GM12878 (cell line): ENCODE data around the gene APOE. TPM values are rescaled to one million over a fixed set of nuclear protein-coding genes. Genes with fewer than 3 reads are reported as not detected.

ENCODE experiments used
- ATAC-seq: fragments of 200-7000 bp; cut with Tn5 transposase; 3 replicates; pipeline ENCODE4 v1.9.1; 2020; ENCODE audit warnings: mild to moderate bottlenecking, moderate library complexity
- BruUV-seq: library from RNA; stranded (reverse); fragments of 400-500 nt; replicated peaks from 2 replicates; lab custom pipeline; 2021; lab: Mats Ljungman, UMichigan
- CTCF ChIA-PET: fragments of 300-600 bp; sonication (Branson Sonifier 250); formaldehyde crosslinking; extraction: SDS; loops from one replicate; lab custom pipeline; 2021; ENCODE audit warnings: inconsistent platforms; lab: Yijun Ruan, JAX
- POLR2A ChIA-PET: fragments of 350-600 bp; formaldehyde crosslinking; extraction: SDS; loops from one replicate; lab custom pipeline; 2021; ENCODE audit warnings: inconsistent platforms; lab: Charles Lee
- RAD21 ChIA-PET: fragments of 300-600 bp; sonication (Branson Sonifier 250); formaldehyde crosslinking; loops from one replicate; lab custom pipeline; 2023; ENCODE audit warnings: antibody characterized with exemption; ENCODE audit not compliant: unreplicated experiment; lab: Charles Lee
- SMC1A ChIA-PET: fragments of 300-600 bp; sonication (Branson Sonifier 250); formaldehyde crosslinking; loops from one replicate; lab custom pipeline; 2023; ENCODE audit not compliant: unreplicated experiment, uncharacterized antibody; lab: Charles Lee
- DNase-seq: peaks from one replicate; pipeline ENCODE4 v3.0.0-alpha.2; 2011; ENCODE audit warnings: low read depth, low spot score
- FAIRE-seq: peaks from 3 replicates; lab custom pipeline; 2011; peaks lifted over from hg19 to GRCh38; lab: Jason Lieb, UNC
- H2AFZ ChIP-seq: 2 replicates; pipeline ENCODE4 v1.6.0; 2011; ENCODE audit warnings: low read depth, low read length, control low read depth; ENCODE audit not compliant: control insufficient read depth
- H3K27ac ChIP-seq: 2 replicates; pipeline ENCODE4 v1.5.1; 2011; ENCODE audit warnings: control low read depth; ENCODE audit not compliant: control insufficient read depth, insufficient read depth
- H3K27me3 ChIP-seq, 2 experiments: replicated peaks in 1 of 2; 2 replicates each; pipeline versions ENCODE4 v1.6.0 to v1.6.1; 2011; ENCODE audit warnings: low read length in 1 of 2; ENCODE audit not compliant: control insufficient read depth in 2 of 2, insufficient read depth in 2 of 2
- H3K36me3 ChIP-seq, 2 experiments: 2 replicates each; pipeline ENCODE4 v1.5.1; 2011; ENCODE audit warnings: low read length in 1 of 2; ENCODE audit not compliant: control insufficient read depth in 2 of 2, insufficient read depth in 2 of 2
- H3K4me1 ChIP-seq: 2 replicates; pipeline ENCODE4 v1.6.1; 2011; ENCODE audit warnings: mild to moderate bottlenecking, low read length, moderate library complexity, mixed read lengths; ENCODE audit not compliant: control insufficient read depth, insufficient read depth
- H3K4me2 ChIP-seq: 2 replicates; pipeline ENCODE4 v1.6.0; 2011; ENCODE audit warnings: control low read depth; ENCODE audit not compliant: control insufficient read depth, insufficient read depth
- H3K4me3 ChIP-seq: fragments of 200-600 bp; sonication (generic); 2 replicates; pipeline ENCODE4 v1.5.1; 2016
- H3K79me2 ChIP-seq: 2 replicates; pipeline ENCODE4 v1.6.0; 2011; ENCODE audit warnings: low read length; ENCODE audit not compliant: control insufficient read depth, insufficient read depth
- H3K9ac ChIP-seq: 2 replicates; pipeline ENCODE4 v1.8.0; 2011; ENCODE audit warnings: low read length, control low read depth, mixed read lengths; ENCODE audit not compliant: control insufficient read depth, insufficient read depth
- H3K9me3 ChIP-seq: replicated peaks from 3 replicates; pipeline ENCODE4 v1.5.1; 2011; ENCODE audit warnings: mild to moderate bottlenecking, low read length; ENCODE audit not compliant: control insufficient read depth, insufficient read depth
- H4K20me1 ChIP-seq: 2 replicates; pipeline ENCODE4 v1.6.0; 2011; ENCODE audit not compliant: control insufficient read depth, insufficient read depth
- CREB1 ChIP-seq: IDR thresholded peaks from 2 replicates; pipeline ENCODE4 v1.6.1; 2012; ENCODE audit warnings: low read depth, mild to moderate bottlenecking, inconsistent platforms
- LARP7 ChIP-seq: fragments of 450-650 bp; IDR thresholded peaks from 2 replicates; pipeline ENCODE4 v1.6.1; 2017; ENCODE audit warnings: mild to moderate bottlenecking
- NR2F1 ChIP-seq: fragments of 450-650 bp; conservative IDR thresholded peaks from 2 replicates; pipeline ENCODE4 v1.6.1; 2017; ENCODE audit warnings: mild to moderate bottlenecking
- POLR2A ChIP-seq: IDR thresholded peaks from 2 replicates; pipeline ENCODE4 v1.6.1; 2011; ENCODE audit warnings: low read depth, mild to moderate bottlenecking, low read length
- POU2F2 ChIP-seq: IDR thresholded peaks from 3 replicates; pipeline ENCODE4 v1.6.1; 2011; ENCODE audit warnings: low read depth, mild to moderate bottlenecking, low read length, borderline replicate concordance
- RAD21 ChIP-seq: IDR thresholded peaks from 2 replicates; pipeline ENCODE4 v1.6.1; 2011; ENCODE audit warnings: mild to moderate bottlenecking, low read depth, low read length, moderate library complexity; ENCODE audit not compliant: insufficient read depth
- SRF ChIP-seq, 2 experiments: IDR thresholded peaks; 2 replicates each; pipeline ENCODE4 v1.6.1; 2011; ENCODE audit warnings: low read depth in 2 of 2, low read length in 2 of 2, mild to moderate bottlenecking in 1 of 2, moderate library complexity in 1 of 2
- TCF3 ChIP-seq: IDR thresholded peaks from 2 replicates; pipeline ENCODE4 v1.6.1; 2012; ENCODE audit warnings: low read depth, mild to moderate bottlenecking, low read length, borderline replicate concordance; ENCODE audit not compliant: insufficient read depth
- TCF7 ChIP-seq: IDR thresholded peaks from 2 replicates; pipeline ENCODE4 v1.6.1; 2014; ENCODE audit warnings: antibody characterized with exemption, borderline replicate concordance
- YY1 ChIP-seq: IDR thresholded peaks from 2 replicates; pipeline ENCODE4 v1.6.1; 2011; ENCODE audit warnings: low read depth, mild to moderate bottlenecking, low read length
- WGBS: methylation state at CpG from one replicate; pipeline ENCODE4 v1.1.6; 2016; ENCODE audit warnings: low lambda C conversion rate; ENCODE audit not compliant: insufficient replicate concordance, insufficient coverage; ENCODE audit errors: missing lambda C conversion rate; 5-methylcytosine and 5-hydroxymethylcytosine counted together
- in situ Hi-C: fragments of 300-500 bp; cut with MboI; formaldehyde crosslinking; loops from 9 replicates; pipeline ENCODE4 v1.14.3; 2018; ENCODE audit warnings: mixed read lengths
- intact Hi-C: fragments of 100-400 bp; cut with micrococcal nuclease; formaldehyde crosslinking; loops from one replicate; pipeline ENCODE4 v1.14.2; 2022; ENCODE audit not compliant: unreplicated experiment
- polyA plus RNA-seq, 11 experiments: library from polyadenylated mRNA; depleted of rRNA in 4 of 11; unstranded in 6 of 11; stranded (reverse) in 5 of 11; fragments of >200 nt; fragmentation: Nextera tagmentation in 4 of 11; fragmentation: Illumina TruSeq in 1 of 11; extraction: Ambion mirVana in 4 of 11; extraction: Trizol in 1 of 11; gene quantifications; 1 replicate in 1 of 11; 2 replicates in 10 of 11; pipeline versions ENCODE4 v1.2.1 to v1.2.3, GENCODE V29; 2011 to 2016; ENCODE audit warnings: inconsistent platforms in 2 of 11, missing spikeins in 2 of 11, low read depth in 1 of 11
- total RNA-seq, 4 experiments: library from RNA; depleted of rRNA in 3 of 4; stranded (reverse); fragments of >200 nt in 3 of 4; fragmentation: Illumina TruSeq in 1 of 4; extraction: Trizol in 1 of 4; gene quantifications; 2 replicates each; pipeline versions ENCODE4 v1.2.1 to v1.2.3, GENCODE V29; 2013 to 2021
- TF ChIP-seq, protein P1 (sequence below): fragments of 450-650 bp; IDR thresholded peaks from 2 replicates; pipeline ENCODE4 v1.6.1; 2017; ENCODE audit warnings: borderline replicate concordance
- TF ChIP-seq, protein P2 (sequence below): IDR thresholded peaks from 2 replicates; pipeline ENCODE4 v1.6.1; 2012; ENCODE audit warnings: low read length, inconsistent platforms
- TF ChIP-seq, protein P3 (sequence below): IDR thresholded peaks from 2 replicates; pipeline ENCODE4 v1.6.1; 2012; ENCODE audit warnings: improper control_type of control experiment, low read depth, low read length; ENCODE audit not compliant: insufficient replicate concordance

The APOE gene
- total and polyA plus RNA-seq, 10 of the 15 experiments (the other 5 are each of a cell fraction or from before 2014, with no cell fraction given) = 0.22 to 3.7 (median 0.44) TPM; not detected in 4

DNA sequence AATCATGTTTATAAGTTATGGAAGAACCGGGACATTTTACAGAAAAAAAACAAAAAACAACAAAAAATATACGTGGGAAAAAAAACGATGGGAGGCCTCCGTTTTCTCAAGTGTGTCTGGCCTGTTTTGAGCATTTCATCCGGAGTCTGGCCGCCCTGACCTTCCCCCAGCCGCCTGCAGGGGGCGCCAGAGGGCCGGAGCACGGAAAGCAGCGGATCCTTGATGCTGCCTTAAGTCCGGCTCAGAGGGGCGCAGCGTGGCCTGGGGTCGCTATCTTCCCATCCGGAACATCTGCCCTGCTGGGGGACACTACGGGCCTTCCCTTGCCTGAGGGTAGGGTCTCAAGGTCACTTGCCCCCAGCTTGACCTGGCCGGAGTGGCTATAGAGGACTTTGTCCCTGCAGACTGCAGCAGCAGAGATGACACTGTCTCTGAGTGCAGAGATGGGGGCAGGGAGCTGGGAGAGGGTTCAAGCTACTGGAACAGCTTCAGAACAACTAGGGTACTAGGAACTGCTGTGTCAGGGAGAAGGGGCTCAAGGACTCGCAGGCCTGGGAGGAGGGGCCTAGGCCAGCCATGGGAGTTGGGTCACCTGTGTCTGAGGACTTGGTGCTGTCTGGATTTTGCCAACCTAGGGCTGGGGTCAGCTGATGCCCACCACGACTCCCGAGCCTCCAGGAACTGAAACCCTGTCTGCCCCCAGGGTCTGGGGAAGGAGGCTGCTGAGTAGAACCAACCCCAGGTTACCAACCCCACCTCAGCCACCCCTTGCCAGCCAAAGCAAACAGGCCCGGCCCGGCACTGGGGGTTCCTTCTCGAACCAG is 1.8 kb upstream of the APOE start:
- CTCF ChIA-PET = interaction anchor here (0.8 to 4.3 kb wide), 12 partner anchors 10 to 222 kb away, joined by 3 to 34 read pairs (median 4); partner anchors contain the start of genes APOC1, CLPTM1 and TOMM40
- Histone ChIP-seq H2AFZ (no peak overlapping the region), H3K36me3 (peaks cover 8 to 22% of the 10 kb centered on the region in 2 experiments; a peak in 3 of 4 replicates), H3K9me3 (no peaks in the 10 kb centered on the region), H3K27me3 (no peaks in the 10 kb centered on the region), H3K4me2 (no peak overlapping the region), H3K4me1 (no peaks in the 10 kb centered on the region), H3K4me3 (no peak overlapping the region), H3K79me2 (no peaks in the 10 kb centered on the region), H4K20me1 (no peaks in the 10 kb centered on the region; the same call in 1 of the 2 replicates), H3K9ac (no peak overlapping the region), H3K27ac (no peak overlapping the region)
- RAD21 ChIA-PET = interaction anchor here (0.9 to 2.3 kb wide), 3 partner anchors 48 to 284 kb away, joined by 3 to 8 read pairs (median 3); no protein-coding TSS in a partner anchor
- DNase-seq (no peak), ATAC-seq (peak; percentile 84), FAIRE-seq (peak; percentile 85)
- in situ Hi-C loops = loop anchor here (5.0 to 10.0 kb wide), 3 partner anchors 51 to 431 kb away; partner anchors contain the start of gene CLPTM1
- WGBS = 21% methylated on average over 24 of the region's 24 CpGs
- BruUV-seq = no TSS peak
- intact Hi-C loops = loop anchor here (2.0 kb wide), 2 partner anchors 47 to 155 kb away; no protein-coding TSS in a partner anchor
- SMC1A ChIA-PET = interaction anchor here (2.3 kb wide), 1 partner anchor 48 kb away, joined by 11 read pairs; no protein-coding TSS in a partner anchor
- POLR2A ChIA-PET = interaction anchor here (1.0 kb wide), 1 partner anchor 136 kb away, joined by 3 read pairs; no protein-coding TSS in a partner anchor
- TF ChIP-seq, protein P1, sequence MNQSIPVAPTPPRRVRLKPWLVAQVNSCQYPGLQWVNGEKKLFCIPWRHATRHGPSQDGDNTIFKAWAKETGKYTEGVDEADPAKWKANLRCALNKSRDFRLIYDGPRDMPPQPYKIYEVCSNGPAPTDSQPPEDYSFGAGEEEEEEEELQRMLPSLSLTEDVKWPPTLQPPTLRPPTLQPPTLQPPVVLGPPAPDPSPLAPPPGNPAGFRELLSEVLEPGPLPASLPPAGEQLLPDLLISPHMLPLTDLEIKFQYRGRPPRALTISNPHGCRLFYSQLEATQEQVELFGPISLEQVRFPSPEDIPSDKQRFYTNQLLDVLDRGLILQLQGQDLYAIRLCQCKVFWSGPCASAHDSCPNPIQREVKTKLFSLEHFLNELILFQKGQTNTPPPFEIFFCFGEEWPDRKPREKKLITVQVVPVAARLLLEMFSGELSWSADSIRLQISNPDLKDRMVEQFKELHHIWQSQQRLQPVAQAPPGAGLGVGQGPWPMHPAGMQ = no peak
- no peak for TF ChIP-seq TCF7
- peak; percentile 41; the same call in 1 of the 2 replicates for TF ChIP-seq LARP7
- TF ChIP-seq, protein P2, sequence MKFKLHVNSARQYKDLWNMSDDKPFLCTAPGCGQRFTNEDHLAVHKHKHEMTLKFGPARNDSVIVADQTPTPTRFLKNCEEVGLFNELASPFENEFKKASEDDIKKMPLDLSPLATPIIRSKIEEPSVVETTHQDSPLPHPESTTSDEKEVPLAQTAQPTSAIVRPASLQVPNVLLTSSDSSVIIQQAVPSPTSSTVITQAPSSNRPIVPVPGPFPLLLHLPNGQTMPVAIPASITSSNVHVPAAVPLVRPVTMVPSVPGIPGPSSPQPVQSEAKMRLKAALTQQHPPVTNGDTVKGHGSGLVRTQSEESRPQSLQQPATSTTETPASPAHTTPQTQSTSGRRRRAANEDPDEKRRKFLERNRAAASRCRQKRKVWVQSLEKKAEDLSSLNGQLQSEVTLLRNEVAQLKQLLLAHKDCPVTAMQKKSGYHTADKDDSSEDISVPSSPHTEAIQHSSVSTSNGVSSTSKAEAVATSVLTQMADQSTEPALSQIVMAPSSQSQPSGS = 0 out of 2 replicates have a peak, but pooled peaks have one; percentile 20
- TF ChIP-seq, protein P3, sequence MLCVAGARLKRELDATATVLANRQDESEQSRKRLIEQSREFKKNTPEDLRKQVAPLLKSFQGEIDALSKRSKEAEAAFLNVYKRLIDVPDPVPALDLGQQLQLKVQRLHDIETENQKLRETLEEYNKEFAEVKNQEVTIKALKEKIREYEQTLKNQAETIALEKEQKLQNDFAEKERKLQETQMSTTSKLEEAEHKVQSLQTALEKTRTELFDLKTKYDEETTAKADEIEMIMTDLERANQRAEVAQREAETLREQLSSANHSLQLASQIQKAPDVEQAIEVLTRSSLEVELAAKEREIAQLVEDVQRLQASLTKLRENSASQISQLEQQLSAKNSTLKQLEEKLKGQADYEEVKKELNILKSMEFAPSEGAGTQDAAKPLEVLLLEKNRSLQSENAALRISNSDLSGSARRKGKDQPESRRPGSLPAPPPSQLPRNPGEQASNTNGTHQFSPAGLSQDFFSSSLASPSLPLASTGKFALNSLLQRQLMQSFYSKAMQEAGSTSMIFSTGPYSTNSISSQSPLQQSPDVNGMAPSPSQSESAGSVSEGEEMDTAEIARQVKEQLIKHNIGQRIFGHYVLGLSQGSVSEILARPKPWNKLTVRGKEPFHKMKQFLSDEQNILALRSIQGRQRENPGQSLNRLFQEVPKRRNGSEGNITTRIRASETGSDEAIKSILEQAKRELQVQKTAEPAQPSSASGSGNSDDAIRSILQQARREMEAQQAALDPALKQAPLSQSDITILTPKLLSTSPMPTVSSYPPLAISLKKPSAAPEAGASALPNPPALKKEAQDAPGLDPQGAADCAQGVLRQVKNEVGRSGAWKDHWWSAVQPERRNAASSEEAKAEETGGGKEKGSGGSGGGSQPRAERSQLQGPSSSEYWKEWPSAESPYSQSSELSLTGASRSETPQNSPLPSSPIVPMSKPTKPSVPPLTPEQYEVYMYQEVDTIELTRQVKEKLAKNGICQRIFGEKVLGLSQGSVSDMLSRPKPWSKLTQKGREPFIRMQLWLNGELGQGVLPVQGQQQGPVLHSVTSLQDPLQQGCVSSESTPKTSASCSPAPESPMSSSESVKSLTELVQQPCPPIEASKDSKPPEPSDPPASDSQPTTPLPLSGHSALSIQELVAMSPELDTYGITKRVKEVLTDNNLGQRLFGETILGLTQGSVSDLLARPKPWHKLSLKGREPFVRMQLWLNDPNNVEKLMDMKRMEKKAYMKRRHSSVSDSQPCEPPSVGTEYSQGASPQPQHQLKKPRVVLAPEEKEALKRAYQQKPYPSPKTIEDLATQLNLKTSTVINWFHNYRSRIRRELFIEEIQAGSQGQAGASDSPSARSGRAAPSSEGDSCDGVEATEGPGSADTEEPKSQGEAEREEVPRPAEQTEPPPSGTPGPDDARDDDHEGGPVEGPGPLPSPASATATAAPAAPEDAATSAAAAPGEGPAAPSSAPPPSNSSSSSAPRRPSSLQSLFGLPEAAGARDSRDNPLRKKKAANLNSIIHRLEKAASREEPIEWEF = no peak
- peak; percentile 88 for TF ChIP-seq RAD21
- TF ChIP-seq POU2F2 = no peak
- 0 out of 2 replicates have a peak, but pooled peaks have one; percentile 11 for TF ChIP-seq TCF3
- peak; percentile 60; the same call in 1 of the 2 replicates for TF ChIP-seq NR2F1
- TF ChIP-seq YY1 = peak; percentile 51; the same call in 1 of the 2 replicates
- 0 out of 2 replicates have a peak, but pooled peaks have one; percentile 24 for TF ChIP-seq CREB1
- TF ChIP-seq POLR2A = peak; percentile 25; the same call in 1 of the 2 replicates
- 0 out of 4 replicates have a peak, but pooled peaks of 1 of the 2 experiments have one; percentile 15 for TF ChIP-seq SRF (IDR thresholded peaks at IDR 0.05; ENCODE audit: low read depth in 2 of 2, low read length in 2 of 2)
